EL (cell line): ENCODE results near the gene EZH1.

ENCODE experiments used
- DNase-seq: peaks from one replicate; pipeline ENCODE4 v3.0.0-alpha.2; 2016

The EZH1 gene

GRCh38 chr17:42706732-42707131 lies 38.1 kb downstream of the EZH1 start:
- no peak for DNase-seq

DNA sequence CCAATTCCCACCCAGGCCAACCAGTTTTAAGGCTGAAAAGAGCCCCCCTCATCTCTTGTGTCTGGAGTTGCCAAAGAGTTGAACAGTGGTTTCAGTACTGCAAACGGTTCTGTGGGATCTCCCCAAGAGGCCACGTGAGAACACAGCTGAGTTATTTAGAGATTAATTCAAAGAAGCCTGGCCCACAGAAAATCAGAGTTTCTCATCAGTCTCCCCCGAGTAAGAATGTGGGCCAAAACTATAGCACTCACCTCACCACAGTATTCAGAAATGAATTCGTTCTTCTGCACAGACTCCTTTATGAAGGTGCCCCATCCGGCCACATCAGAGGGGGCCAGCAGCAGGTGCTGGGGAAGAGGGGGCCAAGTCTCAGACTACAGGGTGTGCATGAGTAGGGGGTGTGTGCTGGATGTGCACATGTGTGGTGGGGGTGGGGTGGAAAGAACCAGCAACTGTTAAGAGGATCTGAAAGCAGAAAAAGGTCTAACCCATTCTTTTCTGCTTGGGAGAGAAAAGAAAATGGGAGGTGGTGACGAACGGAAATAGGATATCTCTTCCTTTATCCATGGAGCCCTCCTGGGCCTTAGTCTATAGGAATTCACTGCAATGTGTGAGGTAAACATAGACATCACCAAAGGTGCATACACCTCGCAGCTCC lies 39.9 kb downstream of the EZH1 start:
- DNase-seq = no peak

DNA sequence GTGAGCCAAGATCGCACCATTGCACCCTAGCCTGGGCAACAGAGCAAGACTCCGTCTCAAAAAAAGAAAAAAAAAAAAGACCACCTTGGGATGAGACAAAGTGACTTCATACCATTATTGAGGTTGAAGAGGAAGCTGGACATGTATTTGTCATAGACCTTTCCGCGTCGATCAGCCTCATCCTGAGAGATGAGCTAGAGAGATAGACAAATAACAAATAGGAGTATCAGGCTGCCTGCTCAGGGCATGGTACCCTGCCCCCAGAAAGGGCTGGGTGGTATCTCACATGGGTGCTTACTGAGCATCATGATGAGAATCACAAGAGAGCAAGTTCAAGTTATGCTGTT lies 40.4 kb downstream of the EZH1 start:
- no peak for DNase-seq

DNA sequence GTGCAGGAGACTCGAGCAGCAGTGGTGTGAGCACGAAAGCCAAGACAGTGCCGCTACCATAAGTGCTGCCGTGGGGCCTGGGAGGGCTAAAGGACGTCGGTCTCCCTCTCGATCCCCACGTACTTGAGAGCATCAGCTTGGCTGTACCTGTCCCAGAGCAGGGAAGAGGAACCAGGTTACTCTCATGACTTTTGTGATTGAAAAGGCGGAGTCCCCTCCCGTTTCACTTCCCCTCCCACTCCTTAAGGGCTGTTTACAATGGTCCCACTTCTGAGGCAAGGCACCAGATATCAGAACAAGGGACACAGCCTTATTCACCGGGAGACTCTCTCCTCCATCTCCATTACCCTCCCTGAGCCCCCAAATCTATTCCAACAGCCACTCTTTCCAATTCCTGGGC lies 42.4 kb downstream of the EZH1 start:
- no peak for DNase-seq

DNA sequence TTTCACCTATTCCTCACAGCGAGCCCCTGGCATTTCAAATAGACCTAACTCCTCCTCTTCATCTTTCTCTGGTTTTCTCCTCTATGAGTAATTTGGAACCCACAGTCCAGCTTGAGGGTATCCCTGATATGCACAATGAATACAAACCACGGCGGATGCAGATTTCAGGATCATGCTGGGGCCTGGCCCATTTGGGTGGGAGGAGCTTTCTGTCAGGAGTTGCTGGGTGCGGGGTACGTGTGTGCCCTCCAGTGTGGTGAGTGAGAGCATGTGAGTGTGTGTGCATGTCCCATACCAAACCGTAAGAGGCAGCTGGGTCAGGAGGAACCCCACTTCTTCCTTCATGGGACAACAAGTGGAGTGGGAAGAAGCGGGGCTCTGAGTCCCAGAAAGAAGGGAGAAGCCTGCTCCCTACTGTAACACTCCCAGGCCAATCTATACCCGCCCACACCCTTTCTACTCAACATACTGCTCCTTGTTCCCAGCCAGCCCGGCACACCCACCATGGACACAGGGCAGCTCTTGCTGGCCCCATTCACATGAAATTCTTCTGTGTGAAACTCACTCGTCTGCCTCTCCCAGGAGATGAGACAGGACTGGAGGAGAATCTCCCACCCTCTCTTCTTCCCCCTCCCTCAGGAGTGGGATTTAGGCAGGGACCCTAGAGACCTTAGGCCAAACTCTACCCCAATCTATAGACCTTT lies 44.1 kb downstream of the EZH1 start:
- no peak for DNase-seq

DNA sequence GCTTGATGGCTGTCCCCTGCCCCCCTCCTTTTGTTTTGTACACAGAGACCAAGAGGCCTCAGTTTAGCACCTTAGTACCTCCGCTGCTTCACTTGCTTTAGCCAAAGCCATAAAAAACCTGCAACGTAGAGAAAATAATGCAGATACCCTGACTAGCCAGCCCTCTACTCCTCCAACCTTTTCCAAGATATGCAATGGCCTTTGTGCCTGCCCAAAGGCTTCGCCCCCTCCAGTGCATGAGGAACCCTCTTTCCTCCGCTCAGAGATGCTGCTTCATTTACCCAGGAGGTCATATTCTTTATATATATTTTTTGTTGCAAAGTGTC lies 45.5 kb downstream of the EZH1 start:
- DNase-seq = no peak

DNA sequence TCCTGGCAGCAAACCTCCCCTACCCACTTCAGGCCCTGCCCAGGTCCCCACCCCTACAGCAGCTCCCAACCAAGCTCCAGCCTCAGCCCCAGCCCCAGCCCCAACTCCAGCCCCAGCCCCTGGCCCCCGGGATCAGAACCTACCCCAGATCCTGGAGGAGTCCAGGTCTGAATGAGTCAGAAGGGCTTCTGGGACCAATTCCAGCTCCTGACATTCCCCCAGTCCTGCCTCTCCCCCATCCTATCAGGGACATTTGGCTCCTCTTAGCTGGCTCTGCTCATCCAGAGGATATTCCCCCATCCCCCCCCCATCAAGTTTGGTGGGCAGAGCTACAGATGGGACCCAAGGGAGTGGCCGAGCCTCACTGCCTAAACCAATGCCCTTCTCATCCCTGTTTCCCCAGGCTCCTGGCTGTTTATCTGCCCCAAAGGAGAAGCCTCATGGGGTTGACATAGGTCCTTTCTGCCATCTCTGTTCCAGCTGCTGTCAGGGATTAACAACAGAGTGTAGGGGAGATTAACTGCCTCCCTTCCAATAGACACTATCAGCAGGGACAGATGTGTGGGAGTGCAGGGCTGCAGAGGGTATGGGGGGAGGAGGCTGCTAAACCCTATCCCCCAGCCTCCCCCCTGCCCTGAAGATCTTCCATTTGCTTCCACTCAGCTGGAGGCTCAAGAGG lies 46.0 kb downstream of the EZH1 start:
- DNase-seq = peak; percentile 89

DNA sequence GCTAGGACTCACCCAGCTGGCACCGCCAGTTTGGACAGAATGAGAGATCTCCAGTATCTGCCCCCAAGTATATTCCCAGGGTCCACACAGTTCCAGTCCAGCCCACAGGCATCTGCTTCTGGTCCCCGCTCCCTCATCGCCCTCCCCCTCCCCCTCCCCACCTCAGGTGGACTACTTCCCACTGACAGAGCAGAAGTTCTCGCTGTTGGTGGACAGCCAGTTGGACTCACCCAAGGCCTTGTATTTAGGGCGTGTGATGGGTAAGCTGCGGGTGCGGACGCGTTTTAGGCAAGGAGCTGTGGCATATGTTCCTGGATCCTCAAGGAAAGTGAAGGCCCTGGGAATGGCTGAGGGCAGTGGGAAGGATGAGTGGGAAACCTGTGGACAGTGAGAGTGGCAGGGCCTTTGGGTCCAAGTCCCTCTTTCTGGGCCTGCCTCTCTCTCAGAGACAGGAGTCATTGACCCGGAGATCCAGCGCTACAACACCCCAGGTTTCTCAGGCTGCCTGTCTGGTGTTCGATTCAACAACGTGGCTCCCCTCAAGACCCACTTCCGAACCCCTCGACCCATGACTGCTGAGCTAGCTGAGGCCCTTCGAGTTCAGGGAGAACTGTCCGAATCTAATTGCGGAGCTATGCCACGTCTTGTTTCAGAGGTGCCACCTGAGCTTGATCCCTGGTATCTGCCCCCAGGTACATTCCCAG lies 47.6 kb downstream of the EZH1 start:
- no peak for DNase-seq

GRCh38 chr17:42695500-42695899 lies 49.3 kb downstream of the EZH1 start:
- no peak for DNase-seq

DNA sequence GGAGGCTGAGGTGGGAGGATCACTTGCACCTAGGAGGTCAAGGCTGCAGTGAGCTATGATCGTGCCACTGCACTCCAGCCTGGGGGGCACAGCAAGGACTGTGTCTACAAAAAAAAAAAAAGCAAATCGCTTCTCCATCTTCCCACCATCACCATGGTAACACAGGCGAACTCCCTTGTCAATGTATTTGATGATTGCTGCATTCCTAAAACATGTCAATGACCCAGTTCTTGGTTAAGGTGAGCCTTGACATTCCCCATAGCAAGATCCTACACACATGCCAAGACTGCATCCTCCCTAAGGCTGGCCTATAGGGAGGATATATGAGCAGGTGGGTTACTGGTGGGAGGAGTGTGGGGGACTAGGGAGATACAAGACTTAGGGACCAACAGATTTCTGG lies 50.3 kb downstream of the EZH1 start:
- no peak for DNase-seq

DNA sequence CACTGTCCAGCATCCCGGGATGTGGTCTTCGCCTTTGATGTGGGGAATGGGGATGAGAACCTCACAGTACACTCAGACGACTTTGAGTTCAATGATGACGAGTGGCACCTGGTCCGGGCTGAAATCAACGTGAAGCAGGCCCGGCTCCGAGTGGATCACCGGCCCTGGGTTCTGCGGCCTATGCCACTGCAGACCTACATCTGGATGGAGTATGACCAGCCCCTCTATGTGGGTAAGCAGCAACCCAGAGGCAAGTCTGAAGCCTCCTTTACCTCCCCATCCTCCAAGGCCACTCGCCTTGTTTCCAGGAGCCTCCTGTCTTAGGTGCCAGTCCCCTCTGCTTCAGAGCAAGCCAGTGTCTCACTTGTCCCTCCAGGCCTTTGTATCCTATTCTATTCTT lies 52.4 kb downstream of the EZH1 start:
- no peak for DNase-seq

DNA sequence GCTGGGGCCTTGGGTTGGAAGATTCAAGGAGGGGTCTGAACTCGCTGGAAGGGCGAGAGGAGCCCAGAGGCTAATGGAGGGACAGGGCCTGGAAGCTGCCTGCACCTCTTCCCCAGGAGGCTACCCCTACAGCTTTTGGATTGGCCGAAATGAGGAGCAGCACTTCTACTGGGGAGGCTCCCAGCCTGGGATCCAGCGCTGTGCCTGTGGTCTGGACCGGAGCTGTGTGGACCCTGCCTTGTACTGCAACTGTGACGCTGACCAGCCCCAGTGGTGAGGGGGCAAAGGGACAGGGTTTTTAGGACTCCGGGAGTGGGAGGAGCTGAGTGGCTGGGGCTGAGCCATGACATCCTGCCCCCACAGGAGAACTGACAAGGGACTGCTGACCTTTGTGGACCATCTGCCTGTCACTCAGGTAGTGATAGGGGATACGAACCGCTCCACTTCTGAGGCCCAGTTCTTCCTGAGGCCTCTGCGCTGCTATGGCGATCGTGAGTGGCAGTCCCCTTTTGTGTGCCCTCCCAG lies 53.8 kb downstream of the EZH1 start:
- DNase-seq = no peak

DNA sequence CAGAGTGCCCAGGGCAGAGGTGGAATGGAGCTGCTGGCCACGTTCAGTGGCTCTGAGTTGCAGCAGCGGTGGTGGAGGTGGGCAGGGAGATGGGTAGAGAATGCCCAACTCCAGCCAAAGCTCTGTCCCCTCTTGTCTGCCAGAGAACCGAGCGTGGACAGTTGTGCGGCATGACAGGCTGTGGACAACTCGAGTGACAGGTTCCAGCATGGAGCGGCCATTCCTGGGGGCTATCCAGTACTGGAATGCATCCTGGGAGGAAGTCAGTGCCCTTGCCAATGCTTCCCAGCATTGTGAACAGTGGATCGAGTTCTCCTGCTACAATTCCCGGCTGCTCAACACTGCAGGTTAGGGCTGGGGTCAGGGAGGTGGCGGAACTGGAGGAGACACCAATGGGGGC lies 54.2 kb downstream of the EZH1 start:
- DNase-seq = no peak

DNA sequence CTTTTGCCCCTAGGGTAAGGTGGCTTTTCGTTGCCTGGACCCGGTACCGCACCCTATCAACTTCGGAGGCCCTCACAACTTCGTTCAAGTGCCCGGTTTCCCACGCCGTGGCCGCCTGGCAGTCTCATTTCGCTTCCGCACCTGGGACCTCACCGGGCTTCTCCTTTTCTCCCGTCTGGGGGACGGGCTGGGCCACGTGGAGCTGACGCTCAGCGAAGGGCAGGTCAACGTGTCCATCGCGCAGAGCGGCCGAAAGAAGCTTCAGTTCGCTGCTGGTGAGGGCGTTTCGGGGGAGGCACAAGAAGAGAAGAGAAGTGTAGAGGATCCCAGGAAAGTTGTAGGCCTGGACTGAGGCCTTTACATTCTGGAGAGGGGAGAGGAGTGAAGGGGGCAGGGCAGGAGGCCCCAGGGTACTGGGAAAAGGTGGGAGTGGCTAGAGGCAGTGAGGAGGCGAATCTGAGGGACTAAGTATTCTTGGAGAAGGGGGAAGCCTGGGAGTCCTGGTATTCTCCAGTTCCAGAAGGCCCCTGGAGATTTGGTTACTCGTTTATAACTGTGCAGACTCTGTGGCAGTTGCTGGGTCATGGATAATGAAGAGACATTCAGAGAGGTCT lies 57.0 kb downstream of the EZH1 start:
- no peak for DNase-seq

DNA sequence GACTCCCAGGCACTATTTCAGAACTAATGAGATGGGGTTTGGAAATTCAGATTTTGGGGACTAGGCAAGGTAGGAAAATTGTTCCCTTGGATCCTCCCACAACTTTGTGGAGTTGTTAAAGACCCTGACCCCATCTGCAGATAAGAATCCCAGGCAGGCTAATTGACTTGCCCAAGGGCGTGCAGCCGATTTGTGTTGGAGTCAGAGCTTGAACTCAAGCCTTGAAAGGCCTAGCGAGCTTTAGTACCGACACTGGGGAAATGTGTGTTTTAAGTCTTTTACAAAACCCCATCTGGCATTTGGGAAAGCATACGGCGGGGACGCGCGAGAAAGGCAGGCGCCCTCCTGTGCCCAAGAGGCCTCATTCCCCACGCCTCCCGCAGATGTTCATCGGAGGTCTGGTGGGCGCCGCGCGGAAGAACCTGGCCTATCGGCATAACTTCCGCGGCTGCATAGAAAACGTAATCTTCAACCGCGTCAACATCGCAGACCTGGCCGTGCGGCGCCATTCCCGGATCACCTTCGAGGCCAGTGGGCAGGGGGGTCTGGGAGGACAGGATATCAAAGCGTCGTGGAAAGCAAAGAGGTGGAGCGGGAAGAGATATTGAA lies 58.2 kb downstream of the EZH1 start:
- DNase-seq = no peak

DNA sequence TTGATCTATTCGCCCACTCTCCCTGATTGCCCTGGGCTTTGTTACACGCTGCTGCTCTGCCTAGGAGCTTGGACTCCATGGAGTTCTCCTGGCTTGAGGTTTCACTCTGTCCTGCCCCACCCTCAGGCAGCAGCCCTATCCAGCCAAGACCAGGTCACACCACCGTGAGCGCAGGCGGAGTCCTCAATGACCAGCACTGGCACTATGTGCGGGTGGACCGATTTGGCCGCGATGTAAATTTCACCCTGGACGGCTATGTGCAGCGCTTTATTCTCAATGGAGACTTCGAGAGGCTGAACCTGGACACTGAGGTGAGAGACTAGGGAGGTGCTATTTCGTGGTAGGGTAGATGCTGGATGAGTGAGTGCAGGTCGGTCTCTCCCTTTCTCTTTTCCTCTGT lies 59.0 kb downstream of the EZH1 start:
- DNase-seq = no peak

DNA sequence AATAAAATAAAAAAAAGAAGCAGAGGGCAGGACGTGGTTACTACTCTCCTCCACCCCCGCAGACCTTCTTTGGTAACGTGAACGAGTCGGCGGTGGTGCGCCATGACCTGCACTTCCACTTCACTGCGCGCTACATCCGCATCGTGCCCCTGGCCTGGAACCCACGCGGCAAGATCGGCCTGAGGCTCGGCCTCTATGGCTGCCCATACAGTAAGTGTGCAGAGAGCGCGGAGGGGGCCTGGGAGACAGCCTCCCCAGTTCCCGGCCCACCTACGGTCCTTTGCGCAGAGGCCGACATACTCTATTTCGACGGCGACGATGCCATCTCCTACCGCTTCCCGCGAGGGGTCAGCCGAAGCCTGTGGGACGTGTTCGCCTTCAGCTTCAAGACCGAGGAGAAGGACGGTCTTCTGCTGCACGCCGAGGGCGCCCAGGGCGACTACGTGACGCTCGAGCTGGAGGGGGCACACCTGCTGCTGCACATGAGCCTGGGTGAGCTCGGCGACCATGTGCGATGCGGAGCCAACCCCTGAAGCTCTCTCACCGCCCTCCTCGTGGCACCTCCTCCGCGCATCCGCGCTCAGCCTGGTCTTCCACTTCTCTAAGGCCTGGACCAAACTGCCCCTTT lies 59.8 kb downstream of the EZH1 start:
- no peak for DNase-seq

GRCh38 chr17:42683407-42684034 lies 61.3 kb downstream of the EZH1 start:
- DNase-seq = no peak

DNA sequence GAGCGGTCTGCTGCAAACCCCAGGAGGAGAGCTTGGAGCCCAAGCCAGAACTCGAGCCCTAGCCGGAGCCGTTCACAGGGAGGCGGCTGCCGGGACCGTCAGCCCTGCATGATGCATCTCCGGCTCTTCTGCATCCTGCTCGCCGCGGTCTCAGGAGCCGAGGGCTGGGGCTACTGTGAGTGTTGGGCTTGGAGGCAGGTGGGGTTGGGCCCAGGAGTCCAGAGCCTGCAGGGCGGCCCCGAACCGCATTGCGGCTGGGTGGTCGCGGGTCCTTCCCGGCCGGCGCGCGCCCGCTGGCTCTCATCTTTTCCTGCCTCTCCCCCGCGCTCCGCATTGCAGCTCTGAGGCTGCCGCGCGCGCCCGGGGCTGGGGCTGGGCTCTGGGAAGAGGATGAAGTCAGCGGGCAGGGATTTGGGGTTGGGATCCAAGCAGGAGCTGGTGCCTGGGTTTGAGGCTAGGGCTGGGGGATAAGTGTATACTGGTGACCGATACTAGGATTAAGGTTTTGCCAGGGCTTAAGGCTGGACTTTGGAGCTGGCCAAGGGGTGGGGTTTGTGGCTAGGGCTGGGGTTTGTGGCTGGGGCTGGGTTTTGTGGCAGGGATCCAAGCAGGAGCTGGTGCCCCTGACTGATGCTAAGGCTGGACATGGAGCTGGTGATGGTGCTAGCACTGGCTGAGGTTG lies 62.0 kb downstream of the EZH1 start:
- peak; percentile 73 for DNase-seq

- DNase-seq = peak; percentile 89
Observed at GRCh38 chr17:42681976-42682721, 62.7 kb downstream of the EZH1 start, which contains the start of gene CNTNAP1. Gene CNTNAP1 (plus strand): TSS chr17:42682531. CDS start chr17:42682830, 299 bp downstream.
